GM21390 (cell line): Measurements from ENCODE around the gene ECE2.

Source experiments
- ATAC-seq: cut with Tn5 transposase; IDR thresholded peaks from one replicate; pipeline ENCODE4 v1.9.1; 2021; ENCODE audit not compliant: unreplicated experiment

Gene ECE2

DNA sequence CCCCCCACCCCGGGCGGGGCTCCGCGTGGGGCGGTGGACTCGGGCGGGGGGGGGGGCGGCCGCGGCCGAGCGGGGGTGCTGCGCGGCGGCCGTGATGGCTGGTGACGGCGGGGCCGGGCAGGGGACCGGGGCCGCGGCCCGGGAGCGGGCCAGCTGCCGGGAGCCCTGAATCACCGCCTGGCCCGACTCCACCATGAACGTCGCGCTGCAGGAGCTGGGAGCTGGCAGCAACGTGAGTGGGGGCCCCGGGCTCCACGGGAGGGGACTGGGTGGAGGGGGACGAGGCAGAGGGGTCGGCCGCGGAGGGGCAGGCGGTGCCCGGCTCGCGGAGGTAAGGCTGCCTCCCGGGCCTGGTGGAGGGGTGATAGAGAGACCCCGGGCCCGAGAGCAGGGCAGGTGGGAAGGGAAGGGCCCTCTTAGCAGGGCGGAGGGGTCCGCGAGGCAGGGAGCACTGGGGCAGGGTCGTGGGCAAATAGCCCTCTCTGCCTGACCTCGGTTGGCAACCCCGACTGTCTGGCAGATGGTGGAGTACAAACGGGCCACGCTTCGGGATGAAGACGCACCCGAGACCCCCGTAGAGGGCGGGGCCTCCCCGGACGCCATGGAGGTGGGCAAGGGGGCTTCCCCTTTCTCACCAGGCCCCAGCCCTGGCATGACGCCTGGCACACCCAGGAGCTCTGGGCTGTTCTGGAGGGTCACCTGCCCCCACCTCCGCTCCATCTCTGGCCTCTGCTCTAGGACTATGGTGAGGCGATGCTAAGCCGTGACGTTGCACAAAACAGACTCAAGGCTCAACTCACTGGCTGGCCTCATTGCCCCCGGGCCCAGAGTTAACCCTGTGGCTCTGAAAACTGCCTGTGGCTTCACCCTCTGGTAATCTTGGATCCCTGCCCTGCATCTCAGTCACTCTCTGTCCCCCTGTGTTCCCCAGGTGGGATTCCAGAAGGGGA lies at the start of gene ECE2:
Gene ECE2 (plus strand): TSS at position 62 of the 950 bp plus-strand sequence. CDS start 132 bp downstream, at position 194.
- no peak for ATAC-seq

DNA sequence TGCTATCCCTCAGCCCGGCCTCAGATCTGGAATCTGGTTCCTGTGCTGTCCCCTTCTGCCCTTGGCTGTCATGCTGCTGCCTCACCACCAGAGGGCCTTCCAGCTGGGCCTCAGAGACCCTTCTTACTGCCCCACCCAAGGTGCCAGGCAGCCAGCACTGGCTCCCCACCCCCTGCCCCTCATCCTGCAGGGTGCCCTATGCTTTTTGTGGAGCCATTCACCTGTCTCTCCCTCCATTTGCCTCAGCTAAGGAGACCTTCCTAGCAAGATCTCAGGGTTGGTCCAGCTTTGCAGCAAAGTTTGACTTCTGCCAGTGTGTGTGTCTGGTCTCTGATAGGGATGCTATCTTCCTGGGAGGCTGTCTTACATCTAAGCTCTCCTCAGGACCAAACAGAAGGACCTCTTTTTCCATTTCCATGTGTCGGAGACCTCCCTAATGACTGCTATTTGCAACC lies 48.3 kb upstream of the ECE2 start:
- no peak for ATAC-seq

DNA sequence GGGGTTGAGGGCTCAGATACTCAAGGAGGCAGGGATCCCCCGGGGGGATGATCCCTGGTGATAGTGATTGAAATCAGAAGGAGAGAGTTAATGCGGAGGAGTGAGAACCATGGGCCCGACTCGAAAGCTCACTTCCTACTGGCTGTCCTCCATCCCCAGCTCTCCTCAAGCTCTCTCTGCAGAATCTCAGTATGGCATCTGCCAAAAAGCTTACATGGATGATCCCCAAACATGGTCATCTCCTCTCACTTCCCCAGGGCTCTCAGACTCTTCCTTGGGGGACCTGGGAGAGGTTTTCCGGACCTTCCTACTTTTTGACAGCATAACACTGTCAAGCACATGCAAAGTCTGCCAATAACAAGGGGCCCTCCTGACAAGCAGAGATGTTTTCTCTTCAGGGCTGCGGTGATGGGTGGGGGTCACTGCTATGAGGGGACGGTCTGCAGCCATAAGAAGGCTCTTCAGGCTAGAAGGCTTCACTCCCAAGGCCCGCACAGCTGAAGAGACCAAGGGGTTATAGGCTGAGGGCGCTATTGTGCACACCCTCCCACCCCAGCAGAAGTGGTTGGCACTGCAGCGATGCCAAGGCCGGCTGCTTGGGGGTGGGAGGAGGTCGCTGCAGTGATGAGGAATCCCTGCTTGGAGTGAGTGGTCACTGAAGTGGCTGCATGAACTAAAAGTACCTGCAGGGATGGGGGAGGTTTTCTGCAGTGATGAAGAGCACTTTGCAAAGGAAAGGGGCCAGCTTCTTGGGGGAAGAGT lies 47.3 kb upstream of the ECE2 start:
- ATAC-seq, result no peak

DNA sequence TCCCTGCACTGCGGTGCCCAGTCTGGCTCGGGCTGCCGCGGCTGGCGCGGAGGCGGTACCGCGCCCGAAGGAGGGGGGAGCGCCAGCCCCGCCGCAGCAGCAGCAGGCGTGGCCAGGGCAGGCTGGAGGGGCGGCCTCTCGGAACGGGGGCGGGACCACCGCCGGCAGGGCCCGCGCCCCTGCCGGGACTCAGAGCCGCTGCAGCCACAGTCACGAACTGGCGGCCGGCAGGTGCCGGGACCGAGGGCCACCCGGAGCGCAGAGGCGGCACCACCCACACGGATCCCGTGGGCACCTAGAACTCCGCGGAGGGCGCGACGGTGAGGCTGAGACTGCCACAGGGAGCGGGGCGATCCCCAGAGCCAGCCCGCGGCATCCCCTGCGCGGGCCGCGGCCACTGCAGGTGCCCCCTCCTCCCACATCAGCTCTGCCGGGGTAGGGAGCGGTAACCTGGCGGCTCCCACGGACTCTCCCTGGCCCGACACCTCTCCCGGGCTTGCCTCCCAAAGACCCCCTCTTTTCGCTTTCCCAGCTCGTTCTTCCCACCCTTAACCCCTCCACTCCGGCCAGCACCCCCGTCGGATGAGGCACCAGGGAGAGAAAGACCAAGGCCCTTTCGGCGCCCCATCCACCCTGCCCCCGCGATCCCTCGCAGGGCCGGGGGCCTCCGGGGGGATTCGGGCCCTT lies 46.3 kb upstream of the ECE2 start, which contains the start of gene VWA5B2:
Gene VWA5B2 (plus strand): TSS at position 192 of the 687 bp plus-strand sequence. CDS start 944 bp downstream, outside the sequence.
- ATAC-seq, result peak; percentile 84

DNA sequence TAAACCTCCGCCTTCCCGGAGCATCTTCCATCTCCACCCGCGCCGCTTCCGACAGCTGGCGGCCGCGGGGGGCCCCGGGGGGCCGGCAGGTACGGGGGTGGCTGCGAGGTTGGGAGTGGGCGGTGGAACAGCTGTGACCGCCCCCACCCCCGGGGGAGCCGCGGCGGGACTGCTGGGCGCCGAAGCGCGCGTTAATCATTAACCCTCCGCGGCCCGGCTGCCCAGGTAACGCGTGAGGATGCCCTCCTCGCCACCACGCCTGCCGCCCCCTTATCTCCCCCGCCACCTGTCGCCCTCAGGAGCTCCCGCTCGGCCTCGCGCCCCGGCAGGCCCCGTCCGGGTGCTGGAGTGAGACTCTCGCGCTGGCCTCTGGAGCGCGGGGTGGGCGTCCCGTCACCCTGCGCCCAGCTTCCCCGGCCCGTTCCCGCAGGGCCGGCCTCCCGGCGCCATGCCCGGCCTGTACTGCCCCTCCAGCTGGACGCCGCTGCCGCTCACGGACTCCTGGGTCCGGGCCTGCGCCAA lies 45.7 kb upstream of the ECE2 start:
- no peak for ATAC-seq

DNA sequence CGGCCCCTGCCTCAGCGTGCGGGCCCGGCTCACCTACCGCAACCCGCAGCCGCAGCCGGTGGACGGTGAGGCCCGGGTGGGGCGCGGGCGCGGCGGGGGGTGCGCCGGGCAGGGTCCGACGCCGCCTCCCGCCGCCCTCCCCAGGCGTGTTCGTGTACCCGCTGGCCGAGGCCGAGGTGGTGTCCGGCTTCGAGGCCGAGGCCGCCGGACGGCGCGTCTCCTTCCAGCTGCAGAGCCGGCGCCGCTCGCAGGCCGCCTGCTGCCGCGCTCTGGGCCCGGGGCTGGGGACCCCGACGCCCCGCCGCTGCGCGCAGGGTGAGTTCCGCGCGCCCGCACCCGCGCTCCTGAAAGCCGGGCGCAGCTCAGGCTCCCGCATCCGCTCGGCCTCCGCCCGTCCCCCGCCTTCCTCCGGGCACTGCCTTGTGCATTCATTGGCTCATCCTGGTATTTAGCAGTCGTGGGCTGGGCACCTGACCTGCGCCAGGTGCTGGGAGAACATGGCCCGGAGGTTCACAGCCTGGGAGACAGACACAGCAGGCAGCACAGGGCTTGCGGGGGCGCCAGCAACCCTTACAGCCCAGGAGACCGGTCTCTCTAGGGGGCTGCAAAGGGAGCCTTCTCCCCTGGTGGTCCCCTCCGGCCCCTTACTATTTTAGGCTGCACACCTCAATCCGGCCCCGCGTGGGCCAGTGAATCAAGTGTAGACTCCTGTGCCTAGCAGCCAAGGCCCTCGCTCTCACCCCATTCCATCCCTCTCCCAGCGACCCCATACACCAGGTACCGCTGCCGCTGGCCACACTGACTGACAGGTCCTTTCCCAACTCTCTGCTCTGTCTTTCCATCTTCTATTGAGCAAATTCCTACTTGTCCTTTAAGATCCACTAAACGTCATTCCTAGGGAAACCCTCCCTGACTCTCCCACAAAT lies 45.0 kb upstream of the ECE2 start:
- no peak for ATAC-seq

DNA sequence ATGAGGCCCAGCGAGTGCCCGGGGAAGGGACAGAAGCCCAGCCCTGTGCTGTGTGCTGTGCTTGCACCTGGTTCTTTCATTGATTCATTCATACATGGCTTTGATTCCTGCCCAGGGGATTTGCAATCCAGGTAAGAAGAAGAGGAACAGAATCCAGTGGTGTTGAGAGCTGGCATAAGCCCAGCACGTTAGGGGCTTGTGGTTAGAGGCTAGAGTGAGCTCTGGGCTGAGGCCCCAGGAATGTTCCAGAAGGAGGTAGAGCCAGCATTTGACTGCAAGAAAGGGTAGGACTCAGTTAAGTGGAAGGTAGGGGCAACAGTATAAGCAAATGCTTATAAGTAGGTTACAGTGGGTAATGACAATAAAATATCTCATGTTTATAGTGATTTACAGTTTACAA lies 44.2 kb upstream of the ECE2 start:
- ATAC-seq, result no peak

DNA sequence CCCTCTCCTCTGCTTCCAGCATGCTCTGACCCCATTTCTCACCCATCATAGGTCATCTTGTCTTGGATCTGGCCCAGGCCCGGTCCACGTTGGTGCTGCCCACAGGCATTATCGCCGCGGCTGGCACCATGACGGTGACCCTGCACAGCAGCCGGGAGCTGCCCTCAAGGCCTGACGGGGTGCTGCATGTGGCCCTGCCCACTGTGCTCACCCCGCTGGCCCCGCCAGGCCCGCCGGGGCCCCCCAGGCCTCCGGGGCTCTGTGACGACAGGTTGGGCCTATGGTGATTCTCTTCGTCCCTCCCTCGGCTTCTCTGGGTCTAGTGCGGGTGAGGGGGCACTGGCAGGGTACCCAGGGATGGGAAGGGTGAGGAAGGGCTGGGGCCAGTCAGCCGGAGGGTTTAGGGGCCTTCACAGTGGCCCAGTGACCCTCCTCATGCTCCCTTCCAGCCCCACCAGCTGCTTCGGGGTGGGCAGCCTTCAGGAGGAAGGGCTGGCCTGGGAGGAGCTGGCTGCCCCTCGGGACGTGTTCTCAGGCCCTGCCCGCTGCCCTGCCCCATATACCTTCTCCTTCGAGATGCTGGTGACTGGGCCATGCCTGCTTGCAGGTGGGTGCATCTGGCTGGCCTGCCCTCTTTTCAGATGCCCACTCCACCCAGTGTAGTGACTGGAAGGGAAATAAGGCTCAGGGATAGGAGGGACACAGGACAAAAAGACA lies 42.5 kb upstream of the ECE2 start:
- no peak for ATAC-seq

DNA sequence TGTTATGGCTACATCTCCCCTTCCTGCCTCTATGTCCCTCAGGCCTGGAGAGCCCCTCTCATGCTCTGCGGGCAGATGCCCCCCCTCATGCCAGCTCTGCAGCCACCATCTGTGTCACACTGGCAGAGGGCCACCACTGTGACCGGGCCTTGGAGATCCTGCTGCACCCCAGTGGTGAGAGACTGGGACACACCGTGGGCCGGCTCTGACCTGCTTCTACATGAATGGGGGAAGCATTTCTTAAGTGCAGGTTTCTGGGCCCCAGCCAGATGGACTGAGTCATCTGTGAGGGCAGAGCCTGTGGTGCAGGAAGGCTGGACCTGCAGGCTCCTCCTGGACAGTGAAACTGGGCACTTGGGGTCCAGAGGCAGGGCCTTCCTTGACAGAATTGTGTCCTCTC lies 41.6 kb upstream of the ECE2 start:
- no peak for ATAC-seq

DNA sequence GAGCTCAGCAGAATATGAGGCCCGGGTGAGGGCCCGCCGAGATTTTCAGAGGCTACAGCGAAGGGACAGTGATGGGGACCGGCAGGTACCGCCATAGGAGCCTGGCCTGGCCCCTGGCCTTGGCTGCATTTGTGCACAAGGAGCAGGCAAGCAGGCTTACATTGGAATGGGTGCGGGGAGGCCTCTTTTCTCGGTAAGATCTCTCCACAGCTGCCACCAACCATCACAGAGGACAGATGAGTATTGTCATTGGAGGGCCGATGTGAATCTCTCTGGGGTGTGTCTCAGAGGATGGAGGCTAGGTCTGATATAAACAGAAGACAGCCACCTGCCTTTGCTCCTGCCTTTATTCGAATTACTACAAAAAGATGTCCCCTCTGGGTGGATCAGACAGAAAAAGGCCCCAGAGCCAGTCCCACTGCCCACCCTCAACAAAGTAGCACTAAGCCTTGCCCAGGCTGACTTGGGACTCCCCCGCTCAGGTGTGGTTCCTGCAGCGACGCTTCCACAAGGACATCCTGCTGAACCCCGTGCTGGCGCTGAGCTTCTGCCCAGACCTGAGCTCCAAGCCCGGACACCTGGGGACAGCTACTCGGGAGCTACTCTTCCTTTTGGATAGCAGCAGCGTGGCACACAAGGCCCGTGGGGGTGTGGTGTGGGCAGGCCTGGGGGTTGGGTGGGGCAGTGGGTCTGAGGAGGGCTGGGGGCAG lies 41.0 kb upstream of the ECE2 start:
- ATAC-seq, result no peak

DNA sequence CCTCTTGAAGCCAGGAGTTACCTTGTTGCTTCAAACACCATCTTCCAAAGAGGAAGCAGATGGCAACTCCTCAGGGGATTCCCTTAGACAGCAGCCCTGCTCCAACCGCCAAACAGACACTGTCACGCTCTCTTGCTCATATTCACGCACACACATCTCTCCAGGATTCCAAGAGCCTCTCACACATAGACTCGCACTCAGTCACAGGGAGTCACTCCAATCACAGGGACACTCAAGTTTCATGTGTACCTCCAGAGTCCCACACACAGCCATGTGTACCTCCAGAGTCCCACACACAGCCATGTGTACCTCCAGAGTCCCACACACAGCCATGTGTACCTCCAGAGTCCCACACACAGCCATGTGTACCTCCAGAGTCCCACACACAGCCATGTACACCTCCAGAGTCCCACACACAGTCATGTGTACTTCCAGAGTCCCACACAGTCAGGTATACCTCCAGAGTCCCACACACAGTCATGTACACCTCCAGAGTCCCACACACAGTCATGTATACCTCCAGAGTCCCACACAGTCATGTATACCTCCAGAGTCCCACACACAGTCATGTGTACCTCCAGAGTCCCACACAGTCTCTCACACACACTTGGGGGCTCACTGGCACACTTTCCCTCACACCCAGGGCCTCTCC lies 40.3 kb upstream of the ECE2 start:
- ATAC-seq, result no peak

DNA sequence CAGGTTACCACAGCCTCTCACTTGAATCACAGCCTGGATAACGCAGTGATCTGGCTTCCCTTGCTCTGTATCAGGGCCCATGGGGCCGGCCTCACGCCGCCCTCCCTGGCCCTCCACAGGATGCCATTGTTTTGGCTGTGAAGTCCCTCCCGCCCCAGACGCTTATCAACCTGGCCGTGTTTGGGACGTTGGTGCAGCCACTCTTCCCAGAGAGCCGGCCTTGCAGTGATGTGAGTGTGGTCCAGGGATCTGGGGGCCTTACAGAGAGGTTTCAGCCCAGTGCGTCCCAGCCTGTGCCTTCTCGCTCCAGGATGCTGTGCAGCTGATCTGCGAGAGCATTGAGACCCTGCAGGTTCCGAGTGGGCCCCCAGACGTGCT lies 39.8 kb upstream of the ECE2 start:
- ATAC-seq, result no peak

DNA sequence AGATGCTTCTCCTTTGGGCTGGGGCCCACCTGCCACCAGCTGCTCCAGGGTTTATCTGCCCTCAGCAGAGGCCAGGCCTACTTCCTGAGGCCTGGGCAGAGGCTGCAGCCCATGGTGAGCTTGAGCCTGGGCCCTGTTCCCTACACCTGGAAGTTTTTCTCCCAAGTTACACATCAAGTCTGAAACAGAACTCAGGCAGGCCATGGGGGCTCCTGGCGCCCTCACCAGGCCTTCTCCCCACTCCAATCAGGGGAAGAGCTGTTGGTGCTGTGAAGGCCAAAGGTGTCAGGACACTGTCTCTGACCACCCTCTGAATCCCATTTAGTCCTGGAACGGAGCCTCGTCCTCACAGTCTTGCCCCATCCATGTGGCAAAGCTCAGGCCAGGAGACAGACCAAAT lies 39.2 kb upstream of the ECE2 start:
- no peak for ATAC-seq

DNA sequence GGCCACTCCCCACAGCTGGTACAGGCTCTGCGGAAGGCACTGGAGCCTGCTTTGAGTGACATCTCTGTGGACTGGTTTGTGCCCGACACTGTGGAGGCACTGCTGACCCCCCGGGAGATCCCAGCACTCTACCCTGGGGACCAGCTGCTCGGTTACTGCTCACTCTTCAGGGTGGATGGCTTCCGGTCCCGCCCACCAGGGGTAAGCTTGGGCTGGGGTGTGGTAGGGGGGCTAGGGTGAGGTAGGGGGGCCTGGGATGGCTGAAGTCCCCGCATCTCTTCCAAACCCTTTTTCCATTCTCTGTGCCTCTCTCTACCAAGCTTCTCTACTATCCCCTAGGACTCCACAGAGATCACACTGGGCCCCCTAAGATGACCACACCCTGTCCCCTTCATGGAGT lies 38.6 kb upstream of the ECE2 start:
- ATAC-seq, result no peak

DNA sequence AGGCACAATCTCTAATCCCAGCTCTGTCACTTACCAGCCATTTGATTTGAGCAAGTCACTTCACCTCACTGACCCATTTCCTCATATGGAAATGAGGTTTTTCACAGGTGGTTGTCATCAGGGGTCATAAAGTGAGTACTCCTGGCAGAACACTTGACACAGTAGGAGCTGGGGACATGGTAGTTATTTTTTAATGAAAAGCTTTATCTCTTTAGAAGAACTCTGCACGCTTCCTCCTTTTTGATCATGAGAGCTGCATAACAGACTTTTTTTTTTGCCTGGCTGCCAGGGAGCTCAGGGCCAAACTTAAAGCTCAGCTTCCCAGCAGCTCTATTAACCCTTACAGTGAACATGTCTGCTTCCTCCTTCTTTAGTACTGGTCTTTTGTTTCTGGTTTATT lies 38.0 kb upstream of the ECE2 start:
- ATAC-seq, result no peak

DNA sequence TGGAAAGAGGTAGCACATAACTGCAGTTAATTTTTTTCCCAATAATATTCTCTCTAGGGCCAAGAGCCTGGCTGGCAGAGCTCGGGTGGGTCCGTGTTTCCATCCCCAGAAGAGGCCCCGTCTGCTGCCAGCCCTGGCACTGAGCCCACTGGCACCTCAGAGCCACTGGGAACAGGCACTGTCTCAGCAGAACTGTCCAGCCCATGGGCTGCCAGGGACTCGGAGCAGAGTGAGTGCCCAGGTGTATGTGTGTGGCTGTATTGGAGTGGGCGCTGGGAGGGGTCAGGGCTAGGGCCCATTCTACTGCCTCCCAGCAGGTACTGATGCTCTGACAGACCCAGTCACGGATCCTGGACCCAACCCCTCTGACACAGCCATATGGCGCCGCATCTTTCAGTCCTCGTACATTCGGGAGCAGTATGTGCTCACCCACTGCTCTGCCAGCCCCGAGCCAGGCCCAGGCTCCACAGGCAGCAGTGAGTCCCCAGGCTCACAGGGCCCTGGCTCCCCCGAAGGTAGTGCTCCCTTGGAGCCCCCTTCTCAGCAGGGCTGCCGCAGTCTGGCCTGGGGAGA lies 37.5 kb upstream of the ECE2 start:
- no peak for ATAC-seq

DNA sequence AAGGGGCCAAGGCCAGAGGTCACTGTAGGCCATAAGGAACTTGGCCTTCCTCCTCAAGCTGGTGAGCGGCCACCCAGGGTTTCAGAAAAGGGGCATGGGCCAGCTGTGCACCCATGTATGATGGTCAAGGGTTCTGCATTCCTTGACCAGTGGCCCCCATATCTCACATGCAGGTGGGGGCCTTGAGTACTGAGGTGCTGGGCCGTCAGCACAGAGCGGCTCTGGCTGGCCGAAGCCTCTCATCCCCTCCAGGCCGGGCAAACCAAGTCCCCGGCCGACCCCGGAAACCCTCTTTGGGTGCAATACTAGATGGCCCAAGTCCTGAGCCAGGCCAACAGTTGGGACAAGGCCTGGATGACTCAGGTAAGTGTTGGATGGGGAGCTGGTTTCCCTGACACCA lies 36.6 kb upstream of the ECE2 start:
- no peak for ATAC-seq

DNA sequence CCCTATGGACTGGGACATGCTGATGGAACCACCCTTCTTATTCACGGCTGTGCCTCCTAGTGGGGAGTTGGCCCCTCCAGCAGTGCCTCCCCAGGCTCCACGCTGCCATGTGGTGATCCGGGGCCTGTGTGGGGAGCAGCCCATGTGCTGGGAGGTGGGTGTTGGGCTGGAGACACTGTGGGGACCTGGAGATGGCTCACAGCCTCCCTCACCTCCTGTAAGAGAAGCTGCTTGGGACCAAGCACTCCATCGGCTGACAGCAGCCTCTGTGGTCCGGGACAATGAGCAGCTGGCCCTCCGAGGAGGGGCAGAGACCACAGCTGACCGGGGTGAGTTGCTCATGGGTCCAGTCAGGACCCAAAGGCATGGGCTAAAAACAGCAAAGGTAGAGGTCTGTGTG lies 36.1 kb upstream of the ECE2 start:
- no peak for ATAC-seq
